HT1080 (cell line): Measurements from ENCODE around the gene TMED1. TPM values are rescaled to one million over a fixed set of nuclear protein-coding genes. Genes with fewer than 3 reads are reported as not detected.
"Not testable (repeated sequence)": the region's sequence is repeated elsewhere in the genome, so short reads cannot be mapped to it uniquely, and the experiment has no call there.

Experiments used
- DNase-seq: peaks from one replicate; pipeline ENCODE4 v3.0.0-alpha.2; 2015; ENCODE audit warnings: low read depth
- total RNA-seq: library from RNA; depleted of rRNA; stranded (reverse); fragments of >200 nt; shearing (Covaris generic); gene quantifications from 2 replicates; pipeline ENCODE4 v1.2.3, GENCODE V29; 2014

Gene TMED1
- total RNA-seq, 1 experiment from 2014 or later: 49.2 TPM

- peak; percentile 64 for DNase-seq
Measured at GRCh38 chr19:10863107-10863717, 27.2 kb upstream of the TMED1 start.

- DNase-seq: no peak
Measured at GRCh38 chr19:10862561-10863106, 26.6 kb upstream of the TMED1 start.

GRCh38 chr19:10861103-10861651 is 25.2 kb upstream of the TMED1 start:
- DNase-seq: peak; percentile 23

GRCh38 chr19:10858204-10858828 is 22.3 kb upstream of the TMED1 start:
- no peak for DNase-seq

GRCh38 chr19:10856899-10857298 is 20.9 kb upstream of the TMED1 start:
- DNase-seq: not testable (repeated sequence)

GRCh38 chr19:10855879-10856522 is 20.0 kb upstream of the TMED1 start:
- DNase-seq: no peak

- DNase-seq: peak; percentile 24
Measured at GRCh38 chr19:10854350-10855089, 18.5 kb upstream of the TMED1 start.

GRCh38 chr19:10852941-10853340 is 16.9 kb upstream of the TMED1 start:
- no peak for DNase-seq

- DNase-seq: peak; percentile 66
Measured at GRCh38 chr19:10852098-10852800, 16.2 kb upstream of the TMED1 start.

GRCh38 chr19:10850631-10851030 is 14.6 kb upstream of the TMED1 start:
- no peak for DNase-seq

- no peak for DNase-seq
Measured at GRCh38 chr19:10848230-10848856, 12.3 kb upstream of the TMED1 start, which contains the start of gene C19orf38. C19orf38 (plus strand) TSS chr19:10848415; CDS start chr19:10848509, 94 bp downstream.

- DNase-seq: no peak
Measured at GRCh38 chr19:10846500-10847202, 10.6 kb upstream of the TMED1 start.

GRCh38 chr19:10842788-10843187 is 6.8 kb upstream of the TMED1 start:
- no peak for DNase-seq

- no peak for DNase-seq
Measured at GRCh38 chr19:10839114-10840050, 3.4 kb upstream of the TMED1 start.

- DNase-seq: no peak
Measured at GRCh38 chr19:10838377-10838776, 2.4 kb upstream of the TMED1 start.

- DNase-seq: not testable (repeated sequence)
Measured at GRCh38 chr19:10837649-10838048, 1.6 kb upstream of the TMED1 start.

GRCh38 chr19:10836479-10837330 is 693 bp upstream of the TMED1 start:
- no peak for DNase-seq
